Lower leg skin (tissue), 4 donors: Measurements from ENCODE around the gene YWHAQ. TPM values are rescaled to one million over a fixed set of nuclear protein-coding genes. Genes with fewer than 3 reads are reported as not detected.

Source experiments
- DNase-seq, 2 donors: peaks; one replicate each; pipeline ENCODE4 v3.0.0-alpha.2; 2019; ENCODE audit warnings: low spot score in 2 of 2
- H3K4me3 ChIP-seq: fragments of 200-600 bp; sonication (generic); 2 replicates; pipeline ENCODE4 v1.5.1; 2017; ENCODE audit warnings: mild to moderate bottlenecking, low read depth; ENCODE audit not compliant: poor library complexity, severe bottlenecking
- CTCF ChIP-seq, 3 donors: fragments of 450-650 bp; IDR thresholded peaks; one replicate each; pipeline ENCODE4 v1.5.1; 2016; ENCODE audit warnings: antibody characterized with exemption in 3 of 3, mild to moderate bottlenecking in 3 of 3, moderate library complexity in 2 of 3
- POLR2A ChIP-seq, 2 donors: fragments of 450-650 bp; IDR thresholded peaks; one replicate each; pipeline ENCODE4 v1.6.1; 2016 to 2017; ENCODE audit warnings: antibody characterized with exemption in 2 of 2, mild to moderate bottlenecking in 1 of 2, moderate library complexity in 1 of 2
- WGBS, 2 donors: methylation state at CpG; one replicate each; pipeline ENCODE4 v1.1.5; 2018; 5-methylcytosine and 5-hydroxymethylcytosine counted together
- intact Hi-C: fragments of 100-400 bp; cut with DNase I; formaldehyde crosslinking; loops from one replicate; pipeline ENCODE4 v1.15.0; 2023; ENCODE audit warnings: low total_unique reads
- total RNA-seq, 4 donors: library from RNA; depleted of rRNA; stranded (reverse); fragments of >200 nt; gene quantifications; one replicate each; pipeline ENCODE4 v1.1.0, GENCODE V29; 2016

The YWHAQ gene
- total RNA-seq, 4 donors from 2014 or later = 85.6 to 159 (median 121) TPM

- intact Hi-C loops = no loop called here
- no peak overlapping the region for H3K4me3 ChIP-seq
- TF ChIP-seq POLR2A (IDR thresholded peaks at IDR 0.05) = no peak
- no peak for TF ChIP-seq CTCF (IDR thresholded peaks at IDR 0.05)
- 77 to 82% methylated on average over 8 to 9 of the region's 9 CpGs for WGBS, 2 donors
- DNase-seq = no peak
Measured at GRCh38 chr2:9665898-9666297, 35.1 kb upstream of the YWHAQ start.

- intact Hi-C loops = no loop called here
- DNase-seq = no peak
- 92 to 95% methylated on average over 3 of the region's 3 CpGs for WGBS, 2 donors
Measured at GRCh38 chr2:9664365-9664764, 33.6 kb upstream of the YWHAQ start.

GRCh38 chr2:9663008-9663879, 32.4 kb upstream of the YWHAQ start:
- WGBS, 2 donors = 75 to 76% methylated on average over 7 of the region's 7 CpGs
- intact Hi-C loops = no loop called here
- no peak for DNase-seq
- no peak overlapping the region for H3K4me3 ChIP-seq
- TF ChIP-seq CTCF (IDR thresholded peaks at IDR 0.05) = no peak
- no peak for TF ChIP-seq POLR2A (IDR thresholded peaks at IDR 0.05)

More at GRCh38 chr2:9664365-9664764, 33.6 kb upstream of the YWHAQ start:
- TF ChIP-seq POLR2A (IDR thresholded peaks at IDR 0.05) = no peak
- TF ChIP-seq CTCF (IDR thresholded peaks at IDR 0.05) = no peak
- H3K4me3 ChIP-seq = no peak overlapping the region

GRCh38 chr2:9661261-9661660, 30.5 kb upstream of the YWHAQ start:
- no peak overlapping the region for H3K4me3 ChIP-seq
- no peak for TF ChIP-seq POLR2A (IDR thresholded peaks at IDR 0.05)
- TF ChIP-seq CTCF (IDR thresholded peaks at IDR 0.05) = no peak
- DNase-seq = no peak
- 72 to 80% methylated on average over 7 to 8 of the region's 8 CpGs for WGBS, 2 donors
- intact Hi-C loops = no loop called here

GRCh38 chr2:9660781-9661180, 30.0 kb upstream of the YWHAQ start:
- DNase-seq = no peak
- WGBS, 2 donors = 88 to 91% methylated on average over 7 of the region's 7 CpGs
- no peak overlapping the region for H3K4me3 ChIP-seq
- intact Hi-C loops = no loop called here
- TF ChIP-seq CTCF (IDR thresholded peaks at IDR 0.05) (no peak), POLR2A (IDR thresholded peaks at IDR 0.05) (no peak)
